ENCODE data around the gene GCGR.
A peak's percentile ranks its signal among the peaks of the same experiment; 100 is the strongest.

DNA sequence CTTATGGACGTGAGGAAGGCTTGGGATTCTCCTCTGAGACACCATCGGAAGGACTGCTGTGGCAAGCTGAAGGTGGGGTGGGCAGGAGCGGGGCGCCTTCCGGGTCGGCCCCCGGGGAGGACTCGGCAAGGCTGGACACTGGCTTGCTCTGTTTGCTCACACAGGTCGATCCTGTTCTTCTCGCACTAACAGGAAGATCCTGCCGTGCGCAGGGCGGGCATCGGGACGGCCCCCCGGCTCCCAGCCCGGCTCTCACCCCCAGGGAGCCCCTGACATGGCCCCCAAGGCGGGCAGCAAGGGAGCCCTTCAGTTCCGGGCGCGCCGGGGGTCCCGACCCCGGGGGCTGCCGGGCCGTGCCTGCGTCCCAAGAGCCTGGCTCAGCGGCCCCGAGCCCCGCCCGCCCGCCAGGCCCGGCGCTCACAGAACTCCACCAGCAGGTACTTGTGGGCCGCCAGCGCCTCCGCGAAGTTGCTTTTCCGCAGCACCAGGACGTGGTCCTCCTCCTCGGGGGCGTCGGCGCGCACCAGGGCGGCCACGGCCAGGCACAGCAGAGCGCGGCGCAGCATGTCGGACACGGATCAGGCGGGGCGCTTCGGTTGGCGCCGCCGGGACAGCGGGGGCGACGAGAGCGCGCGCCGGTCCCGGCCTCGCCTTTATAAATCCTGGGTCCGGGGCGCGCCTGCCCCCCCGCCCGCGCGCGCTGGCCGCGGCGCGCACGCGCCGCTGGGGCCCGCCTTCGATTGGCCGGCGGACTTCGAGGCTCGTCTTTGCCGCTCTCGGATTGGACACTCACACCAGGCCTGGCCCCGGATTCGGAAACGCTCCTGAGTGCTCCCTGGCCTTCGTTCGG lies 56.2 kb downstream of the GCGR start, which contains the start of gene P4HB:
- TF ChIP-seq, protein P1, sequence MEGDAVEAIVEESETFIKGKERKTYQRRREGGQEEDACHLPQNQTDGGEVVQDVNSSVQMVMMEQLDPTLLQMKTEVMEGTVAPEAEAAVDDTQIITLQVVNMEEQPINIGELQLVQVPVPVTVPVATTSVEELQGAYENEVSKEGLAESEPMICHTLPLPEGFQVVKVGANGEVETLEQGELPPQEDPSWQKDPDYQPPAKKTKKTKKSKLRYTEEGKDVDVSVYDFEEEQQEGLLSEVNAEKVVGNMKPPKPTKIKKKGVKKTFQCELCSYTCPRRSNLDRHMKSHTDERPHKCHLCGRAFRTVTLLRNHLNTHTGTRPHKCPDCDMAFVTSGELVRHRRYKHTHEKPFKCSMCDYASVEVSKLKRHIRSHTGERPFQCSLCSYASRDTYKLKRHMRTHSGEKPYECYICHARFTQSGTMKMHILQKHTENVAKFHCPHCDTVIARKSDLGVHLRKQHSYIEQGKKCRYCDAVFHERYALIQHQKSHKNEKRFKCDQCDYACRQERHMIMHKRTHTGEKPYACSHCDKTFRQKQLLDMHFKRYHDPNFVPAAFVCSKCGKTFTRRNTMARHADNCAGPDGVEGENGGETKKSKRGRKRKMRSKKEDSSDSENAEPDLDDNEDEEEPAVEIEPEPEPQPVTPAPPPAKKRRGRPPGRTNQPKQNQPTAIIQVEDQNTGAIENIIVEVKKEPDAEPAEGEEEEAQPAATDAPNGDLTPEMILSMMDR (IDR thresholded peaks at IDR 0.05) = no peak
- TF ChIP-seq POLR2A (IDR thresholded peaks at IDR 0.05) = peak; percentile 65 to 79

All from uterus (tissue), 2 donors.